ENCODE results near the gene MEG3. TPM values are rescaled to one million over a fixed set of nuclear protein-coding genes. Genes with fewer than 3 reads are reported as not detected.

Gene MEG3
- total and polyA plus RNA-seq, 2 of the 4 experiments (the other 2 are of a cell fraction) = 31.5 to 556 TPM

DNA sequence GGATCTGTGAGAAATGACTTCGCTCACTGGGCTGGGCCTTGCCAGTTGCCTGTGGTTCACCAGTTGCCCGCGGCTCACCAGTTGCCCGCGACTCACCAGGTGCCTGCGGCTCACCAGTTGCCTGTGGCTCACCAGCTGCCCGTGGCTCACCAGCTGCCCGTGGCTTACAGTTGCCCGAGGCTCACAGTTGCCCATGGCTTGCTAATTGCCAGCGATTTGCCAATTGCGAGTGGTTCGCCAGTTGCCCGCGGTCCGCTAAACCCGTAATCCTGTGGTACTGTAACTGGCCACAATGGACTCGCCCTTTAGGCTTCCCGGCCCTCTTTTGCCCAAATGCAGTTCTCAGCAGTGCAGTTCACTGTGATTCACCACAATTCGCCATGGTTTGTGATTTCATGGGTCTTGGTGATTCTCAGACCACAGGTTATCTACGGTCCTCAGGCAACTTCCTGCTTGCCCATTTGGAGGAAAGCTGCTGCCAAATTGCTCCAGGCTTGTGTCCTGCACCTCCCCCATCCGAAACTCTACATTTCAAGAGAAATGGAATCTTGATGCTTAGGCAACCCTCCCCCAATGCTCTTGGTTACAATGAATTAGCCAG lies 15.0 kb upstream of the MEG3 start:
- no peak overlapping the region for H4K91ac ChIP-seq (ENCODE audit: insufficient read depth, low read depth, low read length)
- no peak overlapping the region for H3K4ac ChIP-seq (ENCODE audit: low read depth, low read length)
- no peak overlapping the region for H2BK15ac ChIP-seq (ENCODE audit: low read depth, low read length)
- no peak overlapping the region for H4K8ac ChIP-seq (ENCODE audit: low read depth in 2 of 2, low read length in 2 of 2)
- peaks cover 8% of the 10 kb centered on the region; the same call in 1 of the 2 replicates for H3K9me1 ChIP-seq (ENCODE audit: insufficient read depth, low read length)
- no peak overlapping the region for H2AK5ac ChIP-seq (ENCODE audit: low read depth, low read length)
- 68% methylated on average over 9 of the region's 21 CpGs; no CpG with 5 or more reads in 1 of the 2 experiments for WGBS, 2 experiments (ENCODE audit: extremely low coverage in 2 of 2, insufficient read length in 1 of 2)
- H3K23ac ChIP-seq (ENCODE audit: low read depth, low read length) = no peak overlapping the region
- H2BK5ac ChIP-seq (ENCODE audit: low read depth, low read length, poor library complexity, severe bottlenecking) = no peak overlapping the region
- no peak overlapping the region for H3K56ac ChIP-seq (ENCODE audit: extremely low read depth, insufficient read depth, low read length)
- no peak for ATAC-seq (ENCODE audit: low read depth)
- H3K14ac ChIP-seq (replicated peaks; ENCODE audit: low read depth, low read length) = no peak overlapping the region
- no TSS peak for BruUV-seq (replicated peaks)
- ChIA-PET CTCF (no interaction called here), POLR2A (ENCODE audit: unreplicated experiment) (no interaction called here)
- no peak overlapping the region for H3K27ac ChIP-seq (ENCODE audit: insufficient read depth, low read length)
- H3K36me3 ChIP-seq (ENCODE audit: control insufficient read depth, insufficient read depth, low read length) = no peaks in the 10 kb centered on the region
- H2AFZ ChIP-seq (replicated peaks; ENCODE audit: low read length, poor library complexity) = no peak overlapping the region
- H3K79me1 ChIP-seq (ENCODE audit: low read depth in 1 of 2, low read length in 2 of 2) = no peaks in the 10 kb centered on the region
- intact Hi-C loops (cut with micrococcal nuclease) (no loop called here), dilution Hi-C loops (cut with HindIII; ENCODE audit: low sequenced_read_pairs, unreplicated experiment) (no loop called here), in situ Hi-C loops (cut with MboI; ENCODE audit: low sequenced_read_pairs) (no loop called here)
- peaks cover 7% of the 10 kb centered on the region for H3K4me1 ChIP-seq (ENCODE audit: control insufficient read depth, insufficient read depth, low read length)
- TF ChIP-seq NFE2L2 (IDR thresholded peaks at IDR 0.05; ENCODE audit: low read depth, low read length) (no peak), MAFK (IDR thresholded peaks at IDR 0.05; ENCODE audit: low read depth, low read length) (no peak), CEBPB (IDR thresholded peaks at IDR 0.05; ENCODE audit: low read depth, low read length) (no peak)
- TF ChIP-seq, protein P1, sequence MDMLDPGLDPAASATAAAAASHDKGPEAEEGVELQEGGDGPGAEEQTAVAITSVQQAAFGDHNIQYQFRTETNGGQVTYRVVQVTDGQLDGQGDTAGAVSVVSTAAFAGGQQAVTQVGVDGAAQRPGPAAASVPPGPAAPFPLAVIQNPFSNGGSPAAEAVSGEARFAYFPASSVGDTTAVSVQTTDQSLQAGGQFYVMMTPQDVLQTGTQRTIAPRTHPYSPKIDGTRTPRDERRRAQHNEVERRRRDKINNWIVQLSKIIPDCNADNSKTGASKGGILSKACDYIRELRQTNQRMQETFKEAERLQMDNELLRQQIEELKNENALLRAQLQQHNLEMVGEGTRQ (IDR thresholded peaks at IDR 0.05; ENCODE audit: low read depth, low read length) = no peak
- peaks cover 18% of the 10 kb centered on the region for H3K27me3 ChIP-seq (ENCODE audit: control insufficient read depth, insufficient read depth, low read length)
- no peak overlapping the region for H2BK120ac ChIP-seq (ENCODE audit: low read depth, low read length)
- H3K18ac ChIP-seq (ENCODE audit: low read depth, low read length) = no peak overlapping the region
- H3K4me3 ChIP-seq (ENCODE audit: insufficient read depth, low read depth, low read length) = no peak overlapping the region
- H4K5ac ChIP-seq (ENCODE audit: low read depth, low read length) = no peak overlapping the region
- H3K9ac ChIP-seq (ENCODE audit: low read depth, low read length) = no peak overlapping the region
- H3K4me2 ChIP-seq (ENCODE audit: low read depth, low read length) = no peak overlapping the region
- no peaks in the 10 kb centered on the region for H4K20me1 ChIP-seq (ENCODE audit: insufficient read depth, low read length)
- peaks cover 45% of the 10 kb centered on the region for H3K9me3 ChIP-seq (ENCODE audit: control insufficient read depth, insufficient read depth, low read length)
- H2AK9ac ChIP-seq (replicated peaks; ENCODE audit: low read depth, low read length, poor library complexity) = no peak overlapping the region
- no peak for DNase-seq
- H2BK20ac ChIP-seq (ENCODE audit: low read depth, low read length) = no peak overlapping the region
